GM06990 (cell line): ENCODE results near the gene CAMK4.

Experiments
- DNase-seq: peaks from one replicate; pipeline ENCODE4 v3.0.0-alpha.2; 2011; ENCODE audit not compliant: insufficient read length; ENCODE audit errors: extremely low read depth
- H3K27me3 ChIP-seq: replicated peaks from 2 replicates; pipeline ENCODE4 v1.6.0; 2011; ENCODE audit warnings: low read length; ENCODE audit not compliant: control insufficient read depth, insufficient read depth
- H3K36me3 ChIP-seq: 2 replicates; pipeline ENCODE4 v1.5.1; 2011; ENCODE audit warnings: low read length; ENCODE audit not compliant: control insufficient read depth, insufficient read depth
- H3K4me3 ChIP-seq: replicated peaks from 2 replicates; pipeline ENCODE4 v1.5.1; 2011; ENCODE audit warnings: low read depth, mild to moderate bottlenecking, control low read depth, low read length
- CTCF ChIP-seq: IDR thresholded peaks from 2 replicates; pipeline ENCODE4 v1.5.1; 2011; ENCODE audit warnings: low read length, control low read depth, mild to moderate bottlenecking, inconsistent platforms; ENCODE audit not compliant: insufficient read depth, poor library complexity, severe bottlenecking

The CAMK4 gene

GRCh38 chr5:111478266-111478665 is 254.1 kb downstream of the CAMK4 start:
- DNase-seq = no peak
- Histone ChIP-seq H3K36me3 (no peaks in the 10 kb centered on the region; the same call in 1 of the 2 replicates), H3K27me3 (no peaks in the 10 kb centered on the region), H3K4me3 (no peak overlapping the region)
- TF ChIP-seq CTCF = peak; percentile 16

GRCh38 chr5:111478898-111479297 is 254.7 kb downstream of the CAMK4 start:
- no peak for DNase-seq
- Histone ChIP-seq H3K36me3 (no peaks in the 10 kb centered on the region; the same call in none of the 2 replicates), H3K27me3 (no peaks in the 10 kb centered on the region), H3K4me3 (no peak overlapping the region)
- no peak for TF ChIP-seq CTCF

- DNase-seq = no peak
- no peak overlapping the region for H3K4me3 ChIP-seq
- no peaks in the 10 kb centered on the region; the same call in none of the 2 replicates for H3K36me3 ChIP-seq
- H3K27me3 ChIP-seq = no peaks in the 10 kb centered on the region
- TF ChIP-seq CTCF = no peak
Measured at GRCh38 chr5:111480346-111480745, 256.2 kb downstream of the CAMK4 start.

- Histone ChIP-seq H3K27me3 (no peaks in the 10 kb centered on the region), H3K36me3 (no peaks in the 10 kb centered on the region; the same call in none of the 2 replicates), H3K4me3 (no peak overlapping the region)
- no peak for DNase-seq
- TF ChIP-seq CTCF = no peak
Measured at GRCh38 chr5:111486055-111486454, 261.9 kb downstream of the CAMK4 start.

- no peaks in the 10 kb centered on the region for H3K27me3 ChIP-seq
- no peak for DNase-seq
- no peaks in the 10 kb centered on the region; the same call in none of the 2 replicates for H3K36me3 ChIP-seq
- no peak overlapping the region for H3K4me3 ChIP-seq
- no peak for TF ChIP-seq CTCF
Measured at GRCh38 chr5:111486926-111487325, 262.7 kb downstream of the CAMK4 start.

GRCh38 chr5:111488353-111488752 is 264.2 kb downstream of the CAMK4 start:
- H3K4me3 ChIP-seq = no peak overlapping the region
- no peak for TF ChIP-seq CTCF
- no peaks in the 10 kb centered on the region for H3K27me3 ChIP-seq
- H3K36me3 ChIP-seq = no peaks in the 10 kb centered on the region; the same call in none of the 2 replicates
- DNase-seq = no peak
